ENCODE measurements around the gene ERVK3-1. TPM values are rescaled to one million over a fixed set of nuclear protein-coding genes. Genes with fewer than 3 reads are reported as not detected.

The ERVK3-1 gene
- total and polyA plus RNA-seq, 2 of the 13 experiments (the other 11 are each of a cell fraction or from before 2014, with no cell fraction given) = 28.5 to 38.7 TPM

DNA sequence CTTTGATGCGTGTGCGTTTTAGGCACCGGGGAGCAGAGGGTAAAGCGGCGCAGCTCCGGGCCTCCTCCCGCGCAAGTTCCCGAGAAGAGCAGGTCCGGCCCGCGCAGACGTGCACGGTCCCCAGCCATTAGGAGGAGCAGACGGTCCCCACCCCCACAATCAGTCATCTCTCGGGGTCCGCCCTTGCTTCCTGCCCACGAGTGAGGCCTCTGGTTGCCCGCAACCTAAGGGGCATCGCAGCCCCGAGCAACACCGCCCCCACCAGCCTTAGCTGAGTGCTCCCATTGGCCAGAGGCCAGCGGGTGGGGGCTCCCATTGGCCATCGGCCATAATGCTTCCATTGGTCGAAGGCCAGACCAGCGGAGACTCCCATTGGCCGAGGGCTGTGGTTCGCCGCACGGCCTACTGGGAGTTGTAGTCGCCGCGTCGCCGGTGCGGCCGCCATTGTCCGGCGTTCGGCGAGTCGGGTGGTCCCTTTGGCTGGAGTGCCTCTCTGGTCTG is 26.6 kb upstream of the ERVK3-1 start, which contains the start of gene ZNF8 (continued):
- TF ChIP-seq, protein P1, sequence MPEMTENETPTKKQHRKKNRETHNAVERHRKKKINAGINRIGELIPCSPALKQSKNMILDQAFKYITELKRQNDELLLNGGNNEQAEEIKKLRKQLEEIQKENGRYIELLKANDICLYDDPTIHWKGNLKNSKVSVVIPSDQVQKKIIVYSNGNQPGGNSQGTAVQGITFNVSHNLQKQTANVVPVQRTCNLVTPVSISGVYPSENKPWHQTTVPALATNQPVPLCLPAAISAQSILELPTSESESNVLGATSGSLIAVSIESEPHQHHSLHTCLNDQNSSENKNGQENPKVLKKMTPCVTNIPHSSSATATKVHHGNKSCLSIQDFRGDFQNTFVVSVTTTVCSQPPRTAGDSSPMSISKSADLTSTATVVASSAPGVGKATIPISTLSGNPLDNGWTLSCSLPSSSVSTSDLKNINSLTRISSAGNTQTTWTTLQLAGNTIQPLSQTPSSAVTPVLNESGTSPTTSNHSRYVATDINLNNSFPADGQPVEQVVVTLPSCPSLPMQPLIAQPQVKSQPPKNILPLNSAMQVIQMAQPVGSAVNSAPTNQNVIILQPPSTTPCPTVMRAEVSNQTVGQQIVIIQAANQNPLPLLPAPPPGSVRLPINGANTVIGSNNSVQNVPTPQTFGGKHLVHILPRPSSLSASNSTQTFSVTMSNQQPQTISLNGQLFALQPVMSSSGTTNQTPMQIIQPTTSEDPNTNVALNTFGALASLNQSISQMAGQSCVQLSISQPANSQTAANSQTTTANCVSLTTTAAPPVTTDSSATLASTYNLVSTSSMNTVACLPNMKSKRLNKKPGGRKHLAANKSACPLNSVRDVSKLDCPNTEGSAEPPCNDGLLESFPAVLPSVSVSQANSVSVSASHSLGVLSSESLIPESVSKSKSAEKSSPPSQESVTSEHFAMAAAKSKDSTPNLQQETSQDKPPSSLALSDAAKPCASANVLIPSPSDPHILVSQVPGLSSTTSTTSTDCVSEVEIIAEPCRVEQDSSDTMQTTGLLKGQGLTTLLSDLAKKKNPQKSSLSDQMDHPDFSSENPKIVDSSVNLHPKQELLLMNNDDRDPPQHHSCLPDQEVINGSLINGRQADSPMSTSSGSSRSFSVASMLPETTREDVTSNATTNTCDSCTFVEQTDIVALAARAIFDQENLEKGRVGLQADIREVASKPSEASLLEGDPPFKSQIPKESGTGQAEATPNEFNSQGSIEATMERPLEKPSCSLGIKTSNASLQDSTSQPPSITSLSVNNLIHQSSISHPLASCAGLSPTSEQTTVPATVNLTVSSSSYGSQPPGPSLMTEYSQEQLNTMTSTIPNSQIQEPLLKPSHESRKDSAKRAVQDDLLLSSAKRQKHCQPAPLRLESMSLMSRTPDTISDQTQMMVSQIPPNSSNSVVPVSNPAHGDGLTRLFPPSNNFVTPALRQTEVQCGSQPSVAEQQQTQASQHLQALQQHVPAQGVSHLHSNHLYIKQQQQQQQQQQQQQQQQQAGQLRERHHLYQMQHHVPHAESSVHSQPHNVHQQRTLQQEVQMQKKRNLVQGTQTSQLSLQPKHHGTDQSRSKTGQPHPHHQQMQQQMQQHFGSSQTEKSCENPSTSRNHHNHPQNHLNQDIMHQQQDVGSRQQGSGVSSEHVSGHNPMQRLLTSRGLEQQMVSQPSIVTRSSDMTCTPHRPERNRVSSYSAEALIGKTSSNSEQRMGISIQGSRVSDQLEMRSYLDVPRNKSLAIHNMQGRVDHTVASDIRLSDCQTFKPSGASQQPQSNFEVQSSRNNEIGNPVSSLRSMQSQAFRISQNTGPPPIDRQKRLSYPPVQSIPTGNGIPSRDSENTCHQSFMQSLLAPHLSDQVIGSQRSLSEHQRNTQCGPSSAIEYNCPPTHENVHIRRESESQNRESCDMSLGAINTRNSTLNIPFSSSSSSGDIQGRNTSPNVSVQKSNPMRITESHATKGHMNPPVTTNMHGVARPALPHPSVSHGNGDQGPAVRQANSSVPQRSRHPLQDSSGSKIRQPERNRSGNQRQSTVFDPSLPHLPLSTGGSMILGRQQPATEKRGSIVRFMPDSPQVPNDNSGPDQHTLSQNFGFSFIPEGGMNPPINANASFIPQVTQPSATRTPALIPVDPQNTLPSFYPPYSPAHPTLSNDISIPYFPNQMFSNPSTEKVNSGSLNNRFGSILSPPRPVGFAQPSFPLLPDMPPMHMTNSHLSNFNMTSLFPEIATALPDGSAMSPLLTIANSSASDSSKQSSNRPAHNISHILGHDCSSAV (CRISPR knock-in tag; IDR thresholded peaks at IDR 0.05; ENCODE audit: borderline replicate concordance) = no peak
- no peak for TF ChIP-seq ZNF280D (CRISPR knock-in tag; IDR thresholded peaks at IDR 0.05)
- TF ChIP-seq SIN3A (IDR thresholded peaks at IDR 0.05; ENCODE audit: borderline replicate concordance, low read depth, low read length) = no peak
- no peak for TF ChIP-seq JUNB (CRISPR knock-in tag; IDR thresholded peaks at IDR 0.05; ENCODE audit: borderline replicate concordance)
- peak; percentile 68 for TF ChIP-seq PAXIP1 (CRISPR knock-in tag; conservative IDR thresholded peaks at IDR 0.05)
- peak; percentile 12; the same call in 1 of the 2 replicates for TF ChIP-seq ISL2 (CRISPR knock-in tag; IDR thresholded peaks at IDR 0.05)
- TF ChIP-seq KLF16 (CRISPR knock-in tag; IDR thresholded peaks at IDR 0.05) = no peak
- peak; percentile 42; the same call in 1 of the 2 replicates for TF ChIP-seq YEATS2 (CRISPR knock-in tag; IDR thresholded peaks at IDR 0.05; ENCODE audit: borderline replicate concordance)
- TF ChIP-seq CREBL2 (CRISPR knock-in tag; IDR thresholded peaks at IDR 0.05; ENCODE audit: borderline replicate concordance) = no peak
- no peak; the same call in 1 of the 2 replicates for TF ChIP-seq ZNF816 (CRISPR knock-in tag; IDR thresholded peaks at IDR 0.05; ENCODE audit: borderline replicate concordance)
- no peak for TF ChIP-seq ZNF749 (CRISPR knock-in tag; IDR thresholded peaks at IDR 0.05; ENCODE audit: borderline replicate concordance)
- no peak for TF ChIP-seq ZNF44 (CRISPR knock-in tag; IDR thresholded peaks at IDR 0.05)
